LHCN-M2 (cell line): ENCODE measurements around the gene CD200R1L. TPM values are rescaled to one million over a fixed set of nuclear protein-coding genes. Genes with fewer than 3 reads are reported as not detected.
A peak's percentile ranks its signal among the peaks of the same experiment; 100 is the strongest.

Experiments used
- DNase-seq: peaks from one replicate; pipeline ENCODE4 v3.0.0-alpha.2; 2012; ENCODE audit warnings: low read depth
- total RNA-seq: library from RNA; depleted of rRNA; stranded (reverse); fragments of >200 nt; gene quantifications from 2 replicates; pipeline ENCODE4 v1.2.3, GENCODE V29; 2014

CD200R1L gene
- total RNA-seq, 1 experiment from 2014 or later: not detected

GRCh38 chr3:112822064-112823055, 24.3 kb downstream of the CD200R1L start:
- DNase-seq: no peak

DNA sequence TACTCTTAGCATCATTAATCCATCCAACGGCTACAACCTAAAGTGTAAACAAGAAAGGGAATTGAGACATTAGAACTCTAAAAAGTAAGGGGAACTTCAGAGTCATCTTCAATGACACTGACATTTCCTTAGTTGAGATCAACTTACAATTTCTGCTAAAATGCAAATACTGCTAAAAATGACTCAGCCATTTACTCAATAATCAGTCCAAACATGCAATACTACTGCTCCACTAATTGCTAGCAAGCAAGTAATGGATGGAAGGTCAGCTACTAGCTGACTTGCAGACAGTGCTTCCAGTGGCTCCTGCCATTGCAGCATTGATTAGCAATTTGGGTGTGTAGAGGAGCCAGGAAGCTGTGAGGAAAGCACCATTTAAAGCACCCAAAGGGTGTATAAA, 28.4 kb downstream of the CD200R1L start:
- DNase-seq: peak; percentile 21

DNA sequence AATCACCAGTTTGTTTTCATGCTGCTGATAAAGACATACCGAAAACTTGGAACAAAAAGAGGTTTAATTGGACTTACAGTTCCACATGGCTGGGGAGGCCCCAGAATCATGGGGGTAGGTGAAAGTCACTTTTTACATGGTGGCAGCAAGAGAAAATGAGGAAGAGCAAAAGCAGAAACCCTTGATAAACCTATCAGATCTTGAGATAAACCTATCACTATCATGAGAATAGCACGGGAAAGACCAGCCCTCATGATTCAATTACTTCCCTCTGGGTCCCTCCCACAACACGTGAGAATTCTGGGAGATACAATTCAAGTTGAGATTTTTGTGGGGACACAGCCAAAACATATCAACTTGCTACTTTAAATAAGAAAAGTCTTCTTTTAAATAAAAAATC, 28.9 kb downstream of the CD200R1L start:
- DNase-seq: no peak

DNA sequence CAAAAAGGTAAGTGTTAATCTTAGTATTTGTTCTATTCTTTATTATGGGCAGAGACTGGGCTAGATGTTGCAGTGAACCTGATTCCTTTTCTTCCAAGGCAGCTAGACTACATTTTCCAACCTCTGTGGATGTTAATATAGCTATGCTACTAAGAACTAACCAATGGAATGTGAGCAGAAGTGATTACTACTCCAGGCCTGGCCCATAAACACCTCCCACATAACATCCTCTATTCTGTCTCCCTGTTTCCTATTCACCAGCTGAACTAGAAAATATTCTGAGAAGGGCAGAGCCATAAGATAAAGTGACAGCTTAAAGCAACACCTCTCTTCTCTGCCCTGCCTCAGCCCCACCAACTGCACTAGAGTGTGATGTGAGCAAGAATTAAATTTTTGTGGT, 29.4 kb downstream of the CD200R1L start:
- DNase-seq: no peak

DNA sequence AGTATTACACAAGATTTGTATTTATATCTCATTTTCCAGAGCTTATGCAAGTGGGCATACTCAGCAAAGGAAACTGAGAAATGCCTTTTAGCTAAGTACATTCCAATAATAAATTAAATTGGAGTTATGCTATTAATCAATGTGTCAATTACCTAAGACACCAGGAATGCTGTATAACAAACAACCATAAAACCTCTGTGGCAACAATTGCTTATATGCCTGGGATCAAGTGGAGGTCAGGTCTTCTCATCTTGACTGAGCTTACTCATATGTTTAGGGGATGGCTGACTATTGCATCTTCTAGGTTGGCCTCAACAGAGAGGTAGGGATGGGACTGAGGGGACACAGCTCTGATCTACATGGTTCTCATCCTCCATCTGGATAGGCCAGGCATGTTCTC, 30.7 kb downstream of the CD200R1L start:
- no peak for DNase-seq

GRCh38 chr3:112814266-112814665, 32.4 kb downstream of the CD200R1L start:
- peak; percentile 74 for DNase-seq

DNA sequence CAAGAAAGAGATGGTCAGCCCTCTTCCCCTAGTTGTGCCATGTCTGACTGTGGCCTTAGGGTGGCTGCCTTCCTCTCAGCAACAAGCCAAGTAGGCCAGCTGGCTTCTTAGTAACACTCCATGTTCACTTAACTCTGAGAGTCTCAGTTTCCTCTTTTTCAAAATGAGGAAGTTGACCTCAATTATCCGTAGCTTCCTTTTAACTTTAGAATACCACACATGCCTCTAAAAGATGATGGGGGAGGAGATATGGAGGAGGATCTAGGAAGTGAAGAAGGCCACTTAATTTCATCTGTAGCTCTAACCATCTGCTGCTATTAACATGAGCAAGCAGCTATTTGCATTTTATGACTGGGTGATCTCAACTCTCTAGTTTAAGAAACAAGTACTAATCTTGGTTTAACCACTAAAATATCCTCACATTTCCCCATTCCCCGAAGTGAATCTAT, 32.9 kb downstream of the CD200R1L start:
- DNase-seq: no peak

- no peak for DNase-seq
Observed at GRCh38 chr3:112813016-112813415, 33.6 kb downstream of the CD200R1L start.

DNA sequence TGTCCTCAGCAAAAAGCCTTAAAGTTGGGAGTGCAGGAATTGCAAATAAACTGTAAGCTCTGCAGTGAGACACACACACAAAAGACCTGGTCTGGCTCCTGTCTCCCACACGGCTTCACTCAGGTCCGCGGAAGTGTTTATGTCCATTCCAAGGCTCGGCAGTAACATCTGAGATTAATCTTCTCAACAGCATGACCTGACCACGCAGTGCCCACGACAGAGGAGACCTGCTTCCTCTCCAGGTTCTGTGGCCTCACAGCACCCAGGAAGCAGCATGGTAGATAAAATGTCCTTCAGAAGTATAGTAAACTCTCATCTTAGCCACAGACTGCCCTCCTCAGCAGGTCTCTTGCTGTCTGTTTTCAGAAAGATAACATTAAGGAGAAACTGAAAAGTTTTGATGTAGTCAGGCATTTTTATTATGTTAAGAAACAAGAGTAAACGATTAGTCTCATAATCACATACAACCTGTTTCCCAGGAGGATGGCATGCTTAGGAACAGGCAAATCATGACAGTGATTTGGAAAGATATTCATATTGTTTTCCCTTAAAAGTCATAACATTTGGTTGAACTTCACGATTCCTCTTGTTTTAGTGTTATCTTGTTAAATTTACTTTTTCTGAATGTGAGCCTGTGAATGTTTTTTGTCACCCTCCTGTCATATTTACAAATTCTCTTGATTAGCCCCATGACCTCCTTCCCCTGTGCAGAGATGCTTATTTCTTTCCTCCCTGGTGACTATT, 34.6 kb downstream of the CD200R1L start:
- no peak for DNase-seq

DNA sequence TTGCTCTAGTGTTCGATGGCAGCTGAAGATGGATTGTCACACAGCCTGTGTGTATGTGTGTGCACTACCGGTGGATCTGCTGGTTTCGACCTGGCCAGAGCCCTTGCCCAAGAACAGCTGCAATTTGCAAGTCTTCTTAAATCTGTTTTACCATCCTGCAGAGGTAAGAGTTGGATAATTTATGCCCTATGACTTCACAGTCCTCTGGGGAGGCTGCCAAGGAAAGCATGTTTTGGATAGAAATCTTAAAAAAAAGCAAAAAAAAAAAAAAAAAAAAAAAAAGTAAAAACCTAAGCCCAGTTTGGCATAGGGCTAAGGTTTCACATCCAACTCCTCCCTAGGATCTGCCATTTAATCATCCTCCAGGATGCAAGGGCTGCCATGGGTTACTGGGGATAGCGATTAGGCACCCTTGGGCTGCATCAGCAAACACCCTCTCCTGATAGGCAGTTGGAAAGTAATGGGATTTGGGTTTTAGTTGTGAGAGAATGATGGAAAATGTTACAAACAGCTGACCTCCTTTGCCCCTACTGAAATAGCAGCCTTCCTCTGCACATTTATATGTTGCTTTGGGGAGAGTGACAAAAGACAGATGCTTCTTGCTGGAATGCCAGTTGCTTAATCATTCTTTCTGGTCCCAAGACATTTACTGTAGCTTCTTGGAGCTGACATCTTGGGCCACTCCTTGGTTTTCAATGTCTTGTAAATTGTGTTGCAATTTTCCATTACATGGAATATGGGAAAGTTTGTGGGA, 35.4 kb downstream of the CD200R1L start:
- DNase-seq: peak; percentile 86

DNA sequence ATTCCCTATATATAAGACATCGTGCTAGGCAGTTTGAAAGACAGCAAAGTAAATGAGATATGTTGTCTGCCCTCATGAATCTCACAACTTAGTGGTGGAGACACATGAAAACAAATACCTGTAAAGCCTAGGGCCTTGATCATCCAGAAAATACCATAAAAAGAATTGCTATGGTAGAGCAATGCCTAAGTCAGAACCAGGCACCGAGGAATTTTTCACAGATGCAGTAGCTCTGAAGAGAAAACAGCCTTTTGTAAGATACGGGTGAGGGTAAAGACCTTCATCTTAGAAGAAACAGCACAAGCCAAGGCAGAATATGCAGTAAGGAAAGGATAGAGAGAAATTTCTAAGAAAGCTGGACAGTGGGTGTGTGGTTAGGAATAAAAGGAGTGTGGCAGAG, 36.1 kb downstream of the CD200R1L start:
- no peak for DNase-seq

DNA sequence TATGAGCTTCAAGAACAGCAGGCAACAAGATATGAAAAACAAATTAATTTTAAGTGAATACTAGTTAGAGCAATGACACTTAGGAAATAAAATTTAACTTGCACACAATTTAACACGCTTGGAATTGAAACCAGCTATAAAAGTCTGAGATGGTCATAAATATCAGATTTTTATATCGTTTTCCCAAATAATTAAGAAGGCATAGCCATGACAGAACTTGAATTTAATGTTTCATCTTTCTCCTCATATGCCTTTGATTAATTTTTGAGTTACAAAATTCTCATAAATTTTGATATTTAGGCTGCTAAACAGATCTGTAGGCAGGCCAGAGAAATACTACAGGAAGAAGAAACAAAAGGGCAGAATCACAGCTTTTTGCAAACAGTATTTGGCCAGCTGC, 38.5 kb downstream of the CD200R1L start:
- no peak for DNase-seq

DNA sequence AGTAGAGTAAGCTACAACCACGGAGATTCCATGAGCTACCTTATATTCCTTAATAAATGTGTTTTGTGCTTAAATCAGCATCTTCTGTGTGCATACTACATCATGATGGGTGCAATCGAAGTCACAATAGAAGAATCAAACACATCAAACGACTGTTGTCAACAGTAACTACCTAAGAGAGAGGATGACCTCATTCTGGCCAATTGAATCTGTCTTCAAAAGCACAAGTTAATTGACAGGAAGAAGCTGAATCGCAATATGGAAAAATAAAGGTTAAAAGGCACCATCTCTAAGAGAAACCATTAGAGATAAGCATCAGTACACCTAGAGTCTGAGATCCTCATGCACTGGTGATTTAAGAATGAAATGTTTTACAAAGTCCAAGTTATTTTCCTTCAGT, 39.0 kb downstream of the CD200R1L start:
- no peak for DNase-seq

GRCh38 chr3:112806903-112807302, 39.8 kb downstream of the CD200R1L start:
- no peak for DNase-seq

DNA sequence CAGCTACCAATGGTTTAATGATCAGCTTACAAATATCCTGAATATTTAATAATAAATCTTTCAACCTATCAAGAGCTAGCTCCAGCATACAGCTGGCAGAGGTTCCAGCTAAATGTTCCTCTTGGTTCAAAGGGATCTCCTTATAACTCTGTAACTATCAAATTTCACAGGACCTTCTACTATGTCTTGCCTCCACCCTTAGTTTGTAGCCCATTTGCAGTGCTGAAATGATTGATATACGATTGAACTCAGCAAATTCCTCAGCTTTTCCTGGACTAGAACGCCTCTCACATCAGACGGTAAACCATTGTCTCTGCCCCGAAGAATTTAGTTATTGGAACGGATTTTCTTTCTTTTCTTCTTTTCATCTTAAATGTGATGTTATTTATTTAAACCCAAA, 41.5 kb downstream of the CD200R1L start:
- no peak for DNase-seq

DNA sequence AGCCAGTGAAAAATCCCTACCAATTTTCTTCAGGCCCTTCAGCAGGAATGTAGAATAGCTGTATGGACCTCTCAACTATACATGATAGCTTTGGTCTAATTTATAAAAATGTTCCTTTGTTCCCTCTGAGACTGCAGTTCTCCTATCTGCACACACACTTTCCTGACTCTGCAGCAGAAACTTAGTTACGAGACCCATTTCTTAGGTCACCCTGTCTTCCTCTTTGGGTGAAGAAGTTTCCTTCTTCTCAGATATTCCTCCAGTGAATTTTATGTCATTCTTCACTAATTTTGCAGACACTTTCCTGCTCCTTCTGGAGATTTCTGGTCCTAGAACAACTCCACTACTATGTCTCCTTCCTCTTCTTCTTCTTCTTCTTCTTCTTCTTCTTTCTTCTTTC, 42.6 kb downstream of the CD200R1L start:
- no peak for DNase-seq

DNA sequence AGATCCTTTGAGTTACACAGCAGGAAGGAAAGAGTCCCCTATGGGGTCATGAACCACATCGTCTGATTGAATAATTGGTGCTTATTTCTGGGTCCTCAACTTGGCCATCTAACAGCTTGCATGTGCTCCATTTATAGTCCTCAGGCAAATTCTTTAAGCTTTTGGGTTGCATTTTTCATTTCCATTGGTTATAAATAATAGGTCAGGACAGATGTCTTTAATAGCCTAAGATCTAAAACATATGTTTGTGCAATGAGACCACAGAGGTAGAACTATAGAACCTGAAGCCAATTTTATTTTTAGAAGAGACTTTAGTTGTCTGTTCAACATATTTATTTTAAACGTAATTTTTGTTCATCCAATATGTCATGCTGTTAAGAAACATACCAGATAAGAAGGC, 43.2 kb downstream of the CD200R1L start:
- no peak for DNase-seq

DNA sequence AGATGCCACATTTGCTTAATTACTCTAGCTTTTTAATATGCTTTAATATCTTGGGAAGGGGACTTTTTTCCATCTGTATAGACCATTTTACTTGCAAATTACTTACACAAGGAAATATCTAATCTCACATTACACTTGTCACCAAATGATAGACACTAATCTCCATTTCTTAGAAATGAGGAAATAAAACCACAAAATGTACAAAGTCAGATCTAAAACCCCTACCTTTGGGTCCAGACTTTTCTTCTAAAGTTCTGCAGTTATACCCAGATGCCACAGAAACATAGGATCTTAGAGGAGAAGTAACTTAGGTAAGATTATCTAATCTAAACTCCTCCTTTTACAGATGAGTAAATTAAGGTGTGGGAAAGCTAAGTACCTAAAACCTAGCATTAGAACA, 44.3 kb downstream of the CD200R1L start:
- DNase-seq: no peak

- no peak for DNase-seq
Observed at GRCh38 chr3:112799946-112800345, 46.7 kb downstream of the CD200R1L start.

DNA sequence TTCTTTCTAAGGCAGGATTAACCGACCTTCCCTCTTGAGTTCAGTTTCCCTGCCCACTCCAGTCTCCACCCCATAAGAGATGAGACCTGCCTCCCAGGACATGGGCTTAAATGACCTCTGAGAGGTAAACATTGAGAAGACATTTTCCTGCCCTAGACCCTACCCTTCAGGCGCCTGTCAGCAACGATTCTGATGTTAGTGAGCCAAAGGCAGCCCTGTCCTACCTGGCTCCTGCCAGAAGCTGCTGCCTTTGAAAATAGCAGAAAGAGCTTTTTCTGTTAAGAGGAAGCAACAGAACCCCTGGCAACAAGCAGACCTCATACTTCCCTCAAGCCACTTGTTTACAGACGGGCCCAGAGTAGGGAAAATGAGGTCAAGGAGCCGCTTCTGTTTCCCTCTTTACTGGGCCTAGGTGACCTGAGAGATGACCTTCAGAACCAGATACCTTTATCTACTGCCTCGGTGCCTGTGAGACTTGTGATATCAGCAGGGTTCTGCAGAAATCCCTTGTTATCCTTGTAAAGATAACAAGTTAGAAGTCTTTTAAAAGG, 52.0 kb downstream of the CD200R1L start:
- DNase-seq: no peak

GRCh38 chr3:112793326-112794081, 53.2 kb downstream of the CD200R1L start:
- DNase-seq: no peak
